Activated CD8-positive, alpha-beta T cell treated with anti-CD3 and anti-CD28 coated beads, Interleukin-2, amount 10 ng/mL, durations not matched to agents 7 days and 5 days (primary cell): ENCODE data around the gene NEAT1. TPM values are rescaled to one million over a fixed set of nuclear protein-coding genes. Genes with fewer than 3 reads are reported as not detected.
A peak's percentile ranks its signal among the peaks of the same experiment; 100 is the strongest.
"Not testable (repeated sequence)": the region's sequence is repeated elsewhere in the genome, so short reads cannot be mapped to it uniquely, and the experiment has no call there.

Source experiments
- ATAC-seq: fragments of 150-1000 bp; cut with Tn5 transposase; one replicate; pipeline ENCODE4 v1.10.0; 2021; ENCODE audit warnings: moderate library complexity
- CTCF ChIA-PET: fragments of 350-600 bp; sonication (Branson Sonifier 250); formaldehyde crosslinking; loops from one replicate; lab custom pipeline; 2021; ENCODE audit warnings: antibody characterized with exemption; lab: Charles Lee
- POLR2A ChIA-PET: fragments of 350-600 bp; sonication (Branson Sonifier 250); formaldehyde crosslinking; loops from one replicate; lab custom pipeline; 2021; ENCODE audit warnings: antibody characterized with exemption; lab: Charles Lee
- DNase-seq: peaks from one replicate; pipeline ENCODE4 v3.0.0-alpha.2; 2020
- H3K27ac Mint-ChIP-seq: one replicate; pipeline ENCODE4 v1.8.0; 2021; ENCODE audit warnings: mild to moderate bottlenecking, mixed read lengths
- H3K27me3 Mint-ChIP-seq: one replicate; pipeline ENCODE4 v1.8.0; 2021; ENCODE audit warnings: low read depth, mixed read lengths
- H3K36me3 Mint-ChIP-seq: one replicate; pipeline ENCODE4 v1.8.0; 2021; ENCODE audit warnings: low read depth, mixed read lengths
- H3K4me1 Mint-ChIP-seq: one replicate; pipeline ENCODE4 v1.8.0; 2021; ENCODE audit warnings: low read depth, mixed read lengths
- H3K4me3 Mint-ChIP-seq: one replicate; pipeline ENCODE4 v1.8.0; 2021; ENCODE audit warnings: mild to moderate bottlenecking, mixed read lengths
- H3K9me3 Mint-ChIP-seq: one replicate; pipeline ENCODE4 v1.8.0; 2022; ENCODE audit warnings: mixed read lengths; ENCODE audit not compliant: insufficient read depth
- total RNA-seq, 2 experiments: library from RNA; stranded (reverse); gene quantifications; one replicate each; pipeline ENCODE4 v1.2.3, GENCODE V29; 2021

The NEAT1 gene
- total RNA-seq, 2 experiments from 2014 or later = 212 to 254 TPM

- ChIA-PET POLR2A (interaction anchor here (6.1 to 19.6 kb wide), 2 partner anchors 12 to 90 kb away, joined by 64 to 4167 read pairs; partner anchors contain the start of gene MALAT1), CTCF (interaction anchor here (1.8 kb wide), 1 partner anchor 98 kb away, joined by 7 read pairs; no protein-coding TSS in a partner anchor)
- ATAC-seq = no peak
- Mint-ChIP-seq H3K9me3 (no peaks in the 10 kb centered on the region), H3K4me3 (no peak overlapping the region), H3K27ac (no peak overlapping the region), H3K4me1 (peaks cover 21% of the 10 kb centered on the region), H3K27me3 (no peaks in the 10 kb centered on the region), H3K36me3 (peaks cover 26% of the 10 kb centered on the region)
- no peak for DNase-seq
Measured at GRCh38 chr11:65412271-65413076, 10.1 kb upstream of the NEAT1 start.

GRCh38 chr11:65413077-65413664, 9.4 kb upstream of the NEAT1 start:
- DNase-seq, H3K27me3 Mint-ChIP-seq, H3K9me3 Mint-ChIP-seq, H3K4me3 Mint-ChIP-seq, H3K27ac Mint-ChIP-seq, ATAC-seq: not testable (repeated sequence)
- H3K4me1 Mint-ChIP-seq = peaks cover 28% of the 10 kb centered on the region
- CTCF ChIA-PET = interaction anchor here (1.8 kb wide), 1 partner anchor 97 kb away, joined by 7 read pairs; no protein-coding TSS in a partner anchor
- peaks cover 26% of the 10 kb centered on the region for H3K36me3 Mint-ChIP-seq
- POLR2A ChIA-PET = interaction anchor here (6.1 to 19.6 kb wide), 2 partner anchors 12 to 89 kb away, joined by 64 to 4167 read pairs; partner anchors contain the start of gene MALAT1

- DNase-seq = no peak
- ChIA-PET POLR2A (interaction anchor here (0.8 to 19.6 kb wide), 7 partner anchors 10 to 87 kb away, joined by 3 to 4167 read pairs (median 64); partner anchors contain the start of genes FRMD8, MALAT1 and SLC25A45), CTCF (interaction anchor here (0.7 to 14.1 kb wide), 16 partner anchors 10 to 173 kb away, joined by 3 to 538 read pairs (median 16); partner anchors contain the start of genes FAM89B, FRMD8 and MALAT1)
- H3K4me1 Mint-ChIP-seq = peaks cover 43% of the 10 kb centered on the region
- H3K36me3 Mint-ChIP-seq = peaks cover 11% of the 10 kb centered on the region
- H3K9me3 Mint-ChIP-seq = no peaks in the 10 kb centered on the region
- H3K4me3 Mint-ChIP-seq = no peak overlapping the region
- no peaks in the 10 kb centered on the region for H3K27me3 Mint-ChIP-seq
- no peak for ATAC-seq
- H3K27ac Mint-ChIP-seq = no peak overlapping the region
Measured at GRCh38 chr11:65414776-65415498, 7.7 kb upstream of the NEAT1 start.

GRCh38 chr11:65415499-65416340, 6.9 kb upstream of the NEAT1 start:
- no peaks in the 10 kb centered on the region for H3K9me3 Mint-ChIP-seq
- DNase-seq (no peak), ATAC-seq (no peak)
- peak overlapping the region; percentile 100 for H3K27ac Mint-ChIP-seq
- POLR2A ChIA-PET = interaction anchor here (0.8 to 19.6 kb wide), 10 partner anchors 9 to 771 kb away, joined by 3 to 4167 read pairs (median 37); partner anchors contain the start of genes FRMD8, MALAT1 and SLC25A45
- H3K4me3 Mint-ChIP-seq = peak overlapping the region; percentile 87
- H3K4me1 Mint-ChIP-seq = peaks cover 50% of the 10 kb centered on the region
- H3K36me3 Mint-ChIP-seq = peaks cover 9% of the 10 kb centered on the region
- CTCF ChIA-PET = interaction anchor here (0.9 to 14.1 kb wide), 29 partner anchors 9 to 173 kb away, joined by 3 to 538 read pairs (median 8); partner anchors contain the start of genes FAM89B, FRMD8, MALAT1 and SCYL1
- H3K27me3 Mint-ChIP-seq = no peaks in the 10 kb centered on the region

GRCh38 chr11:65416341-65416824, 6.2 kb upstream of the NEAT1 start:
- peak overlapping the region; percentile 100 for H3K27ac Mint-ChIP-seq
- H3K4me1 Mint-ChIP-seq = peaks cover 52% of the 10 kb centered on the region
- peaks cover 6% of the 10 kb centered on the region for H3K36me3 Mint-ChIP-seq
- ATAC-seq = peak; percentile 39
- H3K27me3 Mint-ChIP-seq = no peaks in the 10 kb centered on the region
- no peaks in the 10 kb centered on the region for H3K9me3 Mint-ChIP-seq
- CTCF ChIA-PET = interaction anchor here (0.9 to 14.1 kb wide), 33 partner anchors 8 to 281 kb away, joined by 3 to 538 read pairs (median 8); partner anchors contain the start of genes FAM89B, FRMD8, MALAT1 and PCNX3
- DNase-seq = peak; percentile 94
- POLR2A ChIA-PET = interaction anchor here (0.8 to 19.6 kb wide), 10 partner anchors 8 to 771 kb away, joined by 3 to 4167 read pairs (median 37); partner anchors contain the start of genes FRMD8, MALAT1 and SLC25A45
- H3K4me3 Mint-ChIP-seq = peak overlapping the region; percentile 87

GRCh38 chr11:65416841-65417701, 5.5 kb upstream of the NEAT1 start:
- ATAC-seq (no peak), DNase-seq (peak; percentile 52)
- Mint-ChIP-seq H3K27me3 (no peaks in the 10 kb centered on the region), H3K9me3 (no peaks in the 10 kb centered on the region), H3K4me3 (peak overlapping the region; percentile 87), H3K36me3 (peaks cover 3% of the 10 kb centered on the region), H3K4me1 (peaks cover 55% of the 10 kb centered on the region), H3K27ac (peak overlapping the region; percentile 100)
- CTCF ChIA-PET = interaction anchor here (0.8 to 14.1 kb wide), 33 partner anchors 8 to 282 kb away, joined by 3 to 538 read pairs (median 8); partner anchors contain the start of genes FAM89B, FRMD8, MALAT1 and PCNX3
- POLR2A ChIA-PET = interaction anchor here (1.2 to 19.6 kb wide), 9 partner anchors 8 to 85 kb away, joined by 3 to 4167 read pairs (median 64); partner anchors contain the start of genes FRMD8, MALAT1 and SLC25A45

GRCh38 chr11:65417702-65418430, 4.7 kb upstream of the NEAT1 start:
- peaks cover 2% of the 10 kb centered on the region for H3K27me3 Mint-ChIP-seq
- POLR2A ChIA-PET = interaction anchor here (0.8 to 19.6 kb wide), 10 partner anchors 7 to 673 kb away, joined by 3 to 4167 read pairs (median 36); partner anchors contain the start of genes FRMD8, MALAT1, RASGRP2 and SCYL1
- peak overlapping the region; percentile 100 for H3K27ac Mint-ChIP-seq
- H3K36me3 Mint-ChIP-seq = peaks cover 5% of the 10 kb centered on the region
- CTCF ChIA-PET = interaction anchor here (0.8 to 14.1 kb wide), 17 partner anchors 9 to 154 kb away, joined by 3 to 538 read pairs (median 11); partner anchors contain the start of genes FAM89B, FRMD8, MALAT1 and SLC25A45
- ATAC-seq = peak; percentile 2
- peak; percentile 57 for DNase-seq
- peaks cover 58% of the 10 kb centered on the region for H3K4me1 Mint-ChIP-seq
- H3K4me3 Mint-ChIP-seq = peak overlapping the region; percentile 87
- no peaks in the 10 kb centered on the region for H3K9me3 Mint-ChIP-seq

GRCh38 chr11:65418431-65418680, 4.2 kb upstream of the NEAT1 start:
- Mint-ChIP-seq H3K36me3 (peaks cover 10% of the 10 kb centered on the region), H3K4me1 (peaks cover 60% of the 10 kb centered on the region)

More at GRCh38 chr11:65418431-65418680, 4.2 kb upstream of the NEAT1 start:
- ChIA-PET POLR2A (interaction anchor here (0.7 to 19.6 kb wide), 12 partner anchors 11 to 674 kb away, joined by 3 to 4167 read pairs (median 5); partner anchors contain the start of genes FRMD8, MALAT1, RASGRP2 and SCYL1), CTCF (interaction anchor here (1.2 to 14.1 kb wide), 6 partner anchors 14 to 85 kb away, joined by 3 to 538 read pairs (median 19); partner anchors contain the start of genes MALAT1 and SLC25A45)
- peaks cover 2% of the 10 kb centered on the region for H3K27me3 Mint-ChIP-seq
- H3K4me3 Mint-ChIP-seq = peak overlapping the region; percentile 87
- peak overlapping the region; percentile 100 for H3K27ac Mint-ChIP-seq
- ATAC-seq = peak; percentile 0
- no peak for DNase-seq
- H3K9me3 Mint-ChIP-seq = no peaks in the 10 kb centered on the region
